GM21367 (cell line): ENCODE data around the gene SYT1.

Experiments used
- ATAC-seq: cut with Tn5 transposase; IDR thresholded peaks from one replicate; pipeline ENCODE4 v1.9.1; 2021; ENCODE audit not compliant: unreplicated experiment

The SYT1 gene

DNA sequence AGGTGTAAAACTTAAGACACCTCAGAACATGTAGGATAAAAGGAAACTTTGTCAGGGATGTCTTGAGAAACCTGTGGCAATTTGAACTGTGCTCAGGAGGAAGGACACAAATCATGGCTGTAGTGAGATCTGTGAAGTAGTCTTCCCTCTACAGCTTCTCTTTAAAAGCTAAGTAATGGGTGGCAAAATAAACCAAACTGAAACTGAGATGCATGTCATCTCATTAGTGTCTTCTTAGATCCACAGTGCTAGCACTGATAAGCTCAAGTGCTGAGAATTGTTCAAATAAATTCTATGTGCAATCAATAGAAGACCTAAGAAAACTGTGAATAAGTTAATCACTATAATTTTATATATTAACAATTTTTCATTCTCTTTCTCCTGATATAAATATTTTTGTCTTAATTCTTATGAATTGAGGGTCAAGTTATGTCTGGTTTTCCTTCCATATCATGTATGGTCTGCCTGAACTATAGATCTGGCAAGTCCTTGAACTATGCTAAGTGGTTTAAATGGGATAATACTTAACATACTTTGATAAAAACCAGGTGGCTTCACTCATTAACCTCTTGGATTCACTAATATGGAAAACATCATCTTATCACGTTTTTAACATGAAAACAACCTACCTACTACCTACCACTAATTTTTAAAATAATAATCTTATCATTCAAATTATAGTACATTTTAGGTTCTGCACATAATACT lies 27.2 kb downstream of the SYT1 start:
- ATAC-seq, result no peak

DNA sequence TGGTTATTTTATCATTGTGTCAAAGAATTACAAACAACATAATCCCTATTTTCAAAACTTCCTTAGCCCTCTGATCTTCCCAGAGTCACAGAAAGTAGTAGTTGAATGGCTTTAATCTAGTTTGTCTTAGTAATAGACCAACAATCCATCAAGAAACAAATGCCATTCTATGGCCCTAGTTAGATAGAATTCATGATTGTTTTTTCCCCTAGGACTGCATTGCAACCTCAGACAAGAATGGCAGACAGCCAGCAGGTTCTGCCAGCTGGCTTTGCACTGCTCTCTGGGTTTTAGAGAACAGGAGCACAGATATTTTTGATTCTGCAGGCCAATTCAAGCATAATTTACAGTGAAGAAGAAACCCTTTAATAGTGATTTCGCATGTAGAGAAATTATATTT lies 33.8 kb downstream of the SYT1 start:
- ATAC-seq, result no peak

- ATAC-seq, result no peak
Measured at GRCh38 chr12:78914859-78915331, 50.3 kb downstream of the SYT1 start.

GRCh38 chr12:78916845-78917480 lies 52.4 kb downstream of the SYT1 start:
- ATAC-seq, result no peak

DNA sequence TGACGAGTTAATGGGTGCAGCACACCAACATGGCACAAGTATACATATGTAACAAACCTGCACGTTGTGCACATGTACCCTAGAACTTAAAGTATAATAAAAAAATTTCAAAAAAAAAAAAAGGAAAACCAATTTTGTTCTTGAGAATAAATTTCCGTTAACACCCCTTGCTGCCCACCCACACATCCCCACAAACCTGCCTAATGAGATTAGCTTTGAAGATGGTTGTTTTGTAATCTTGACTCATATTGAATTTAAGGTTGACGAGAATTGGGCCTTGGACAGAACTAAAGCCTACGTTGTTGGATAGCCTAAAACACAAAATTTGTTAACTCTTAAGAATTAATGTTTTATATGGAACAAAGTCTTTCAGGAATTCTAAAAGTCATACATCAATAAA lies 52.9 kb downstream of the SYT1 start:
- ATAC-seq, result no peak

GRCh38 chr12:78918268-78918667 lies 53.7 kb downstream of the SYT1 start:
- ATAC-seq, result no peak

GRCh38 chr12:78928200-78929074 lies 63.9 kb downstream of the SYT1 start:
- no peak for ATAC-seq

- ATAC-seq, result no peak
Measured at GRCh38 chr12:78929075-78929418, 64.5 kb downstream of the SYT1 start.

- ATAC-seq, result no peak
Measured at GRCh38 chr12:78931466-78931990, 67.0 kb downstream of the SYT1 start.

DNA sequence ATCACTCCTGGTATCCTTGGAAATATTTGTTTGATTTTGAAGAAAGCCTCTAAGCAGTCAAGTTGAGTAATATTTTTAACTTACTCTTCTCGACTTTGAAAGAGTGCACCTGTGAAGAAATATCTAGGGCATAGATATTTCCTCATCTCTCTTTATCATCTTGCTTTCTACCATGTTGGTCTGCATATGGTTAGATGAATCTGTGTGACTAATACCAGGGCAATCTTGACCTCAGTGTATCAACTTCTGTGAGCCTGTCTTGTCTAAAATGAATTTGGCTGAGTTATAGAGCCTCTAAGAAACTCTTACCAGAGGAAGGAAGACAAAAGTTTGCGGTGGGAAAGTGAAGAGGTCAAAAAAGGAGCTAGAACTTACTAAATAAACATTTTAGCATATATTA lies 68.4 kb downstream of the SYT1 start:
- no peak for ATAC-seq

DNA sequence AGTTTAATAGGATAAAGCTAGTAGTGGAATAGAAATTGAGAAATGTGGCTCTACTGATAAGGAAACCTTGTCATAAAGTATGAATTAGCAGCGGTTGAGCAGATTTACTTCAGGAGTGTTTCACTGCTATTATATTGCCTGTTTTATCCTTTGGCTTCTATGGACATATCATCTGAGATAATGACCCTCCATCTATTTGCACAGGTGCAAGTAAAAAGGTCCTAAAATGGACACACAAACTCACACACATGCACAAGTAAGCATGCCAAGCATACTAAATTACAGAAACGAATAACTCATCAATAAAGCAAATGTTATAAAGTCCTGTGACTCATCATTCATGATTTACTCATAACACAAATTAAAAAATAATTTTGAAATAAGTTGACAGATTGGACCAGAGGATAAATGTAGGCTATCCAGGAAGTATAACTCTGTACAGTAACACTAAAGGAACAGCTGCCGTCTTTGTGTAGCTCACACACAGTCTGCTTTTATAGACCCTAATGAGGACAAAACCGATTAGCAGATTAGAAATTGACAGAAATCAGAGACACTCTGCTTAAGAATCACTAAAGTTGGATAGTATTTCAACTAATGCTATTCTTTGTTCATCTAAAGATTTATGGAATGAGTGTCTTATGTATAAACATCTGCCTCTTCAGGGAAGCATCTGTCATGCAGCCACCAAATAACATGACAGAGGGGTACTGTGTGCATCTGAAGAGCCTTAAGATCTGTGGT lies 73.9 kb downstream of the SYT1 start:
- ATAC-seq, result no peak

GRCh38 chr12:78949532-78949931 lies 85.0 kb downstream of the SYT1 start:
- no peak for ATAC-seq

DNA sequence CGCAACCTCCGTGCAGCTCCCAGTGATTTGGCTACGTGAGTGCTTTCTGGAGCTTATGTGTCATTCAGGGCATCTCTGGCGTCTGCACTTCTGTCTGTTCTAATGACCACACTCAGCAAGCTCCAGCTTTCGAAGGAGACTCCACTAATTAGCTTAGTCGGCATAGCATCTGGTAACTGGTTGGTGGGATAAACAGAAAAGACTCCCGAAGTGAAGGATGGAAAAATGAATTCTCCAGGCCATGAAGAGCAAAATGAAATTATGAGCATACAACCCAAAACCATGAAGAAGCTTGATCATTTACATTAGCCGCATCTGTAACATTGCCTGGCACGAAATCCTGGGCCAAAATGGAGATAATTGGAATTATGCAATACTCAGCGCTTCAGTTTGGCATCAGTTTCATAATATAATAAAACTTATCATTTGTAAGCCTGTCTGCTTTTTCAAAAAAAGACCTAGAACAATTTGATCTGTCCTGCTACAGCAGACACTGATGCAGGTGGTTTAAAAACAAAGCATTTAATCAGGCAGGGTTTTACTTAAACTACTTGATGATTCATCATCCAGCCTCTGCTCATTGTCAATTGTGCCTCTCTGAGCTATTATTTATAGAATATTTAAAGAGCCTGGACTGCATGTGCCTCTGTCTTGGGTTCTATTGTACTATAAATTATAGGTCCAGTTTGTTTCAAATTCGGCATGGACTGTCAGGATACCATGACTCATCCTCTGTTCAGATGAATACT lies 87.4 kb downstream of the SYT1 start:
- ATAC-seq, result no peak

DNA sequence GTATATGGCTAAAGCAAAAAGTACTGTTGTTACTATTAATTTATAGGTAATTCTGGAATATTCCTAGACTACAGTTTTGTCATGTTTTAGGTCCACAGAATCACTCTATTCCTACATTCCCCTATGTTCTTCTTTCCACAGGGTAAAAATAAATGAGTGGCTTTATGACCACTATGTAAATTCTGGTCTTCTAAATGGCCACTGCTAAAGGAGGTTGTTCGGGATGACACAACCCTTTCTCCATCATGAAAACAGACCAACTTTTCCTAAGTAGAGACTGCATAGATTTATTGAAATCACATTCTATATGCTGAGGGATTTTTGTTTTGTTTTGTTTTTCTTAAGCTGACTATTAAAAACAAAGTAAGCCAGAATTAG lies 88.0 kb downstream of the SYT1 start:
- no peak for ATAC-seq

GRCh38 chr12:78958941-78959340 lies 94.4 kb downstream of the SYT1 start:
- ATAC-seq, result no peak

DNA sequence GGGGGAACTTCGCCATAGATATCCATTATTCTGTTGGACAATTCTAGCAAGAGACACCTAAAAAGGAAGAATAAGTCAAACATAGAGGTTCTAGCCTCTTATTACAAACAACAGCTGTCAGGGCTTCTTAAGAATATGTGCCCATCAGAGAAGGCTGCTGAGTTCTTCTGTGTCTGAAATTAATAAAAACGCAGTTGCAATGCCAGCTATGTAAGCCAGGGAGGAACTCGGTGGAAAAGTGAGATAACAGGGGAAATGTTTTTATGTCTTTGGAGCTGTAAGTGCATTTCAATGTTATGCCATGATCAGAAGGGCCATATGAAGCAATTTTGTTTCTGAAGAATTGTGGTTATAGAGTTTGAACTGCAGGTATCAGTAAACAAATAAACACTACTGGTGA lies 95.0 kb downstream of the SYT1 start:
- no peak for ATAC-seq

DNA sequence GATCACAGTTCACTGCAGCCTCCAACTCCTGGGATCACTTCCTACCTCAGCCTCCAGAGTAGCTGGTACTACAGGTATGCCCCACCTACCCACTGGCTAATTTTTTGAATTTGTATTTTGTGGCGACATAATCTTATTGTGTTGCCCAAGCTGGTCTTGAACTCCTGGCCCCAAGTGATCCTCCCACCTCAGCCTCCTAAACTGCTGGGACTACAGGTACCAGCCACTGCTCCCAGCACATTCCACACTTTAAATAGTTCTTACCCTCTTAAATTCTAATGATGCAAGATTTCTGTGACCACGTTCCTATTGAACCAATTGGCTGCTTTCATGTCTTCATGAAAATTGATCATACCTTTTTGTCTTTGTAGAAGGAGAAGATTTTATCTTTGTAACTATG lies 96.6 kb downstream of the SYT1 start:
- no peak for ATAC-seq

GRCh38 chr12:78963439-78964227 lies 99.1 kb downstream of the SYT1 start:
- ATAC-seq, result no peak

GRCh38 chr12:78964521-78964920 lies 99.9 kb downstream of the SYT1 start:
- ATAC-seq, result no peak

GRCh38 chr12:78966062-78966461 lies 101.5 kb downstream of the SYT1 start:
- ATAC-seq, result no peak
